HFF-Myc (cell line): ENCODE results near the gene ITSN1.

Source experiments
- DNase-seq: peaks from one replicate; pipeline ENCODE4 v3.0.0-alpha.2; 2011; ENCODE audit warnings: low read depth; ENCODE audit errors: extremely low read depth
- H3K4me3 ChIP-seq: replicated peaks from 2 replicates; pipeline ENCODE4 v1.5.1; 2011; ENCODE audit warnings: low read depth, mild to moderate bottlenecking, control low read depth, low read length
- CTCF ChIP-seq: IDR thresholded peaks from 2 replicates; pipeline ENCODE4 v1.5.1; 2012; ENCODE audit warnings: mild to moderate bottlenecking, low read depth, low read length, control low read depth; ENCODE audit errors: missing control alignments

Gene ITSN1

DNA sequence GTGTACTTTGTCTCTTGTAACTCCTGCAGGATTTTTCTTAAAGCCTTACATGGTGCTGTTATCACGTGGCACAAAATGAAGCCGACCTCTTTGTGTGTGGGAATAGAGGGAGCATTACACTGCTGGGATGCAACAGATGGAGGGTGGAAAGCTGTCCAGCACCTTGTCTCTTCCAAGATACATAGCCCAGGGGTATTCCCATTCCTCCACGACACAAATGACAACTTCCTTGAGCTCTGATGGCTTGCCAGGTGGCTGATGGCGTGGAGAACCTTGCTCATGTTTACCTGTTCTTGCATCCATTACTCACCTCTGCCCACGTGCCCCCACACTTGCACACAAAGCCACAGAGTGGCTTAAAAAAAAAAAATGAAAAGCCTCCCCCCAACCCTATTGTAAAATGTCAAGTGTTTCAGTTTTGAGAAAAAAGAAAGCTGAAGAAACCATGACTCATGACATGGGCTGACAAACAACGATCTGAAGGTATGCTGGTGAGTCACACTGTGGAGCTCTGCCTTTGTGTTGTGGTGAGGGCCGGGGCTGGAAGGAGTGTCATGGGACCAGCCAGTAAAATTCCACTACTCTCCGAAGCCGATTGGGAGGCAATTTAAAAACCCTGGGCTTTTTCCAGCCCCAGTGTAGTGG, 305.3 kb downstream of the ITSN1 start:
- H3K4me3 ChIP-seq: peak overlapping the region; percentile 27
- peak; percentile 96 for DNase-seq
- TF ChIP-seq CTCF: no peak

- peak overlapping the region; percentile 10; the same call in 1 of the 2 replicates for H3K4me3 ChIP-seq
- no peak for TF ChIP-seq CTCF
- DNase-seq: peak; percentile 57
Measured at GRCh38 chr21:33948096-33948950, 306.0 kb downstream of the ITSN1 start.

DNA sequence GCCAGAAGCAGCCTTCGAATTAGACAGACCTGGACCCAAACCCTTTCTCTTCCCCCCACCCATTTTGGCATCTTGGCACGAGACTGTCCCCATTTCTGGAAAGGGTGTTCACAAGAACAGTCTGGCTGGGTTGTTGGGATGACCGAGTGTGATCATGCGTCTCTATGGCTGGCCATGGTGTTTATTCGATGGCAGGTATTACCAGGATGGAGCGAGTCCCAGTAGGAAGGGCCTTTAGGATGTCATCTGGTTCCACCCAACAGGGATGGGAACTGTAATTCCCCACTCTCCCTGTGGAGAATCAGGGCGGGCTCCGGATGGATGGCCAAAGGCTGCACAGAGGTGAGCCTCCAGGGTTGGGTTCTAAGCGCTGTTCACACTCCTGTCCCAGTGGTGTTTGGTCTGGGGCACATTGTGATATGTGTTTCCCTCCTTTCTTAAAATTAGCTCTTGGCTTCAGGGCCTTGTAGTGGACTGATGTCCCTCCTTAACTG, 306.7 kb downstream of the ITSN1 start:
- TF ChIP-seq CTCF: no peak
- no peak for DNase-seq
- H3K4me3 ChIP-seq: no peak overlapping the region
